Mammary epithelial cell (primary cell): ENCODE measurements around the gene LMAN1L.

Source experiments
- EZH2 ChIP-seq: IDR thresholded peaks from 2 replicates; pipeline ENCODE4 v1.6.1; 2012; ENCODE audit warnings: low read length, inconsistent platforms, borderline replicate concordance
- TF ChIP-seq, protein P1 (sequence below), 2 donors: IDR thresholded peaks in 1 of 2; conservative IDR thresholded peaks in 1 of 2; 2 replicates each; pipeline ENCODE4 v1.5.1; 2011 to 2012; ENCODE audit warnings: inconsistent platforms in 2 of 2, low read length in 2 of 2, mild to moderate bottlenecking in 2 of 2, control low read depth in 1 of 2, low read depth in 1 of 2; ENCODE audit not compliant: insufficient read depth in 1 of 2; ENCODE audit errors: extremely low read depth in 1 of 2

DNA sequence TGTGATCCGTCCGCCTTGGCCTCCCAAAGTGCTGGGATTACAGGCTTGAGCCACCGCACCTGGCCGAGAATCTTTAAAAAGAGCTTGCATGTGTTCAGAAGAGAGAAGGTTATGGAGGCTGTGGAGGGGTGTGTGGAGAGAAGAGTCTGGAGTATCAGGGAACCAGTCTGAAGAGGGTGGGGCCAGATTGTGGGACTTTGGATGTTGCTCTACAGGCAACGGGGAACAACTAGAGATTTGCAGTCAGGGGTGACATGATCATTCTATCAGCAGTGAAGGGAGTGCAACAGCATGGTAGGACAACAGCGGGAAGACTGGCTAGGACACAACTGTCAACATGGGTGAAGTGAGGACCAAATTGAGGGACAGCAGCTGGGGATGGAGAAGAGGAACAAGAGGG is 51.7 kb downstream of the LMAN1L start:
- TF ChIP-seq, protein P1, sequence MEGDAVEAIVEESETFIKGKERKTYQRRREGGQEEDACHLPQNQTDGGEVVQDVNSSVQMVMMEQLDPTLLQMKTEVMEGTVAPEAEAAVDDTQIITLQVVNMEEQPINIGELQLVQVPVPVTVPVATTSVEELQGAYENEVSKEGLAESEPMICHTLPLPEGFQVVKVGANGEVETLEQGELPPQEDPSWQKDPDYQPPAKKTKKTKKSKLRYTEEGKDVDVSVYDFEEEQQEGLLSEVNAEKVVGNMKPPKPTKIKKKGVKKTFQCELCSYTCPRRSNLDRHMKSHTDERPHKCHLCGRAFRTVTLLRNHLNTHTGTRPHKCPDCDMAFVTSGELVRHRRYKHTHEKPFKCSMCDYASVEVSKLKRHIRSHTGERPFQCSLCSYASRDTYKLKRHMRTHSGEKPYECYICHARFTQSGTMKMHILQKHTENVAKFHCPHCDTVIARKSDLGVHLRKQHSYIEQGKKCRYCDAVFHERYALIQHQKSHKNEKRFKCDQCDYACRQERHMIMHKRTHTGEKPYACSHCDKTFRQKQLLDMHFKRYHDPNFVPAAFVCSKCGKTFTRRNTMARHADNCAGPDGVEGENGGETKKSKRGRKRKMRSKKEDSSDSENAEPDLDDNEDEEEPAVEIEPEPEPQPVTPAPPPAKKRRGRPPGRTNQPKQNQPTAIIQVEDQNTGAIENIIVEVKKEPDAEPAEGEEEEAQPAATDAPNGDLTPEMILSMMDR (conservative IDR thresholded peaks at IDR 0.05 in 1 of 2, IDR thresholded peaks at IDR 0.05 in 1 of 2; ENCODE audit: extremely low read depth in 1 of 2, insufficient read depth in 1 of 2, low read depth in 1 of 2, low read length in 2 of 2): no peak
- TF ChIP-seq EZH2: no peak
